GM12874 (cell line): ENCODE results near the gene DNAL1.

Experiments used
- TF ChIP-seq, protein P1 (sequence below): IDR thresholded peaks from 2 replicates; pipeline ENCODE4 v1.5.1; 2011; ENCODE audit warnings: low read depth, mild to moderate bottlenecking, control low read depth, low read length, moderate library complexity; ENCODE audit not compliant: insufficient read depth

The DNAL1 gene

DNA sequence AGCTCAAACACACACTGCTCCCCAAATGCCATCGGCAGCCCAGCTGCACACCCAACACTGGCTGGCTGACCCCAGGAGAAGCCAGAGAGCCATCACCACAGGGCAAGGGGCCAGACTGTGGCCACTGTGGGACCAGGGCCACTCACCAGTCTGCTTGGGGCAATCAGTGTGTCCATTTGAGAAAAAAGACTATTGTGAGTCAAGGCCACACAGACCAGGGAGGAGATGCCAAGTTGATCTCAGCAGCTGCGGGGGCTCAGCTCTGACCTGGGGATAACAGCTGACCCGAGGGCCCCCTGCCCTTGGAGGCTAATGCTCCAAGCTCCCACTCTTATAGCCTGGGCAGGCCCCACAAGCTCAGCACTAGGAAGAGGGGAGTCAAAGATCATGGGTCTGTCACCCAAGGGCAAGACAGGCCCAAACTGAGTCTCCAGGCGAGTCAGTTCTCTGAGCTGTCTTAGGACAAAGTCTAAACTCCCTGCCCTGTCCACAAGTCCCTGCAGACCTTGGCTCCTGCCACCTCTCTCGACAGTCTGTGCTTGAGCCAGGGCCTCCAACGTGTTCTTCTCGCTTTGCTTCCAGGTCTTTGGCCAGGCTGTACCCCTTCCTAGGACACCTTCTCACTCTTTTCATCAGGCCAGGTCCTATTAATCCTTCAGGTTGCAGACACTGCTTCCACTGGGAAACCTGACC is 99.5 kb downstream of the DNAL1 start:
- TF ChIP-seq, protein P1, sequence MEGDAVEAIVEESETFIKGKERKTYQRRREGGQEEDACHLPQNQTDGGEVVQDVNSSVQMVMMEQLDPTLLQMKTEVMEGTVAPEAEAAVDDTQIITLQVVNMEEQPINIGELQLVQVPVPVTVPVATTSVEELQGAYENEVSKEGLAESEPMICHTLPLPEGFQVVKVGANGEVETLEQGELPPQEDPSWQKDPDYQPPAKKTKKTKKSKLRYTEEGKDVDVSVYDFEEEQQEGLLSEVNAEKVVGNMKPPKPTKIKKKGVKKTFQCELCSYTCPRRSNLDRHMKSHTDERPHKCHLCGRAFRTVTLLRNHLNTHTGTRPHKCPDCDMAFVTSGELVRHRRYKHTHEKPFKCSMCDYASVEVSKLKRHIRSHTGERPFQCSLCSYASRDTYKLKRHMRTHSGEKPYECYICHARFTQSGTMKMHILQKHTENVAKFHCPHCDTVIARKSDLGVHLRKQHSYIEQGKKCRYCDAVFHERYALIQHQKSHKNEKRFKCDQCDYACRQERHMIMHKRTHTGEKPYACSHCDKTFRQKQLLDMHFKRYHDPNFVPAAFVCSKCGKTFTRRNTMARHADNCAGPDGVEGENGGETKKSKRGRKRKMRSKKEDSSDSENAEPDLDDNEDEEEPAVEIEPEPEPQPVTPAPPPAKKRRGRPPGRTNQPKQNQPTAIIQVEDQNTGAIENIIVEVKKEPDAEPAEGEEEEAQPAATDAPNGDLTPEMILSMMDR, result no peak

DNA sequence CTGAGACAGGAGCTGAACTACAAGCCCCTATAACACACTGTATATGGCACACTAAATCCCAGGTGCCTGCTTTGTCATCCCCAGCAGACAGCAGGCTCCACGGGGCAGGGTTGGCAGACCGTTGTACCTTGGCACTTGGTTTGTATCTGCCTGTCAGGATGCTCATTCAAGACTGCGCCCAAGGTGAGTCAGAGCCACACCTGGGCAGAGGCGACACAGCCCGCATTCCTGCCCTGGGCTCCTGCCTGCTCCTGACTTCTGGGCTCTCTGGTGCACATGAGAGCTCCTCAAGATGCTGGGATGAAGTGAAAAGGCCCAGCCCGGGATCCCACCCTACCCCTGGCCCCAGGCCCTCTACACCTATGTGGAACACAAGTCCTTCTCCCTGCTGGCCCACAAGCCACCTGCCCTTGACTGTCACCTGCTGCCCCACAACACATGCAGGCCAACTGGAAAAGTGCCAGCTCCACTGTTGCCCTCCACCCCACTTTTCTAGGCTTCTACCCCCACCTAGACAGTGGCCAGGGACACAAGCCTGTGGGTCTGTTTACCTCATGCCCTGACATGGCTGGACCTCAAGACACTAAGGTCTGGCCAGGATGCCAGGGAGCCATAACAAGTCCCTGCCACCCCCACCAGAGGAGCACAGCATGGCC is 100.2 kb downstream of the DNAL1 start:
- TF ChIP-seq, protein P1, result no peak

DNA sequence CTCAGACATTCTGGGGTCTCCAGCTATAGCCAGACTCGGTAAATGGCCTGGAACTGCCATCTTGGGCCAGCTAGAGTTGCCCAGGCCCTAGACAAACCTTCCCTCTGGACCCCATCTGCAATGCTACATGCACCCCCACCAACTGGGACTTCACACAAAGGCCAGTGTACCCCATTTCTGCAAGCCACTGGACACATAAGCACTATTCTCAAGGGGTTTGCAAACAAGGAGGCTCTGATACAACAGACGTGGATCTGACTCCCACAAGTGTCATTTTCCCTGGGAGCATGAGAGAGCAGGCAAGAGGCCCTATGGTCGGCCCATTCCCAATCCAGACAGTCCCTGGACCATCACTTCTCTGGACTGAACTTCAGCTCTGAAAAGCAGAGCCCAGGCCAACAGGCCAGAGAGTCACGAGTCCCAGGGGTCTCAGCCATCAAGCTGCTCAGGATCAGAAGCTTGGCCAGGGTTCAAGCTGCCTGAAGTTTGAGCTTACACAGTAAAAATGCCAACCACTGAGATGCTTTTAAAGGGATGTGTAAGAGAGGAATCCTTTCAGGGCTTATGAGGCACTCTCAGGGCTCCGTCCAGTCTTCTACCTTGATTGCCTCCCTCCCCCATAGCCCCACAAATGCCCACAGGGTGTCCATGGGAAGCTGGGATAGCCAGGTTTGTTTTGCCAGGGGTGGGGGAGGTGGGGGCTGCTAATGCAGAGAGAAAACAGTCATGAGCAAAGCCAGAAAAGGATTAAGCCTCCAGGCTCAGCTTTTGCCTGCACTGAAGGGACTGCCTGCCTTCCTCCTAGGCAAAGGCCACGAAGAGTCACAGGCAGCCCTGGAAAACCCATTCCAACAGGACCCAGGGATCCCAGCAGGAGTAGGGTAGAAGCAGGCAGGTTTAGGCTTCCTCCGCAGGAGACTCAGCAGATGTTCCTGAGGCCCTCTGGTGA is 101.1 kb downstream of the DNAL1 start:
- TF ChIP-seq, protein P1, result no peak

DNA sequence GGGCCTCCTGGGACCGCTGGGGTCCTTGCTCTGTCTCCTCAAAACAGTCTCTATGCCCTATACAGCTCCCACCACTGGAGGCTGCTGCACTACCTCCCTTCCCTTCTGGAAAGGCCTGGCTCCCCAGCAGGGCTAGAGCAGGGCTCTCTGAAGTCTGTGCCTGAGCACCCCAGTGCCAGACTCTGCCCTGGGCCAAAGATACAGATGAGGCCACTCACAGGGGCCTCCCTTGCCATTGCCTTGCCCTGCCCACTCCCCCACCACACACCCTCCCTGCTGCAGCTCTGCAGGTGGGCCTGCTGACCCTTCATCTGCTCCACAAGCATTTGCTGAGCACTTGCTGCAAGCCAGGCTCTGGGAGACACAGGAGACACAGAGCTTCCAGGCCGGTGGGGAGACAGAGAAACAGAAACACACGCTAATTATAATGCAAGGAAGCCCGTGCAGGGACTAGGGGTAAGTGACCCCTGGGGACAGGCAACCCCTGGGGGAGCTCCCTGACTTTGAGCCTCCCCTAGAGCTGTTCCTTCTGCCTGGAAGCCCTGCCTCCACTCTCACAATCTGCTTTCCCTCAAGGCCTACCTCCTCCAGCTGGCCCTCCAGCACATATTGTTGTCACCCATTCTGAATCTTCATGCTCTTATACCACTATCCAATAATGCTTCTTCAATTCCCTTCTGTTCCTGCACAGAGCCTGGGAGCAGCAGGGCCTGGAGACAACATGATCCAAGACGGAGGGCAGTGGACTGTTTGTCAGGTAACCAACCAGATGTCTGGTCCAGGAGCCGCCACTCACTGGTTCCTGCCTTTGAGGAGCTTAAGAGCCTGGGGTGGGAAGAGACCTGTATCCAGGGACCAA is 102.0 kb downstream of the DNAL1 start:
- TF ChIP-seq, protein P1, result no peak

DNA sequence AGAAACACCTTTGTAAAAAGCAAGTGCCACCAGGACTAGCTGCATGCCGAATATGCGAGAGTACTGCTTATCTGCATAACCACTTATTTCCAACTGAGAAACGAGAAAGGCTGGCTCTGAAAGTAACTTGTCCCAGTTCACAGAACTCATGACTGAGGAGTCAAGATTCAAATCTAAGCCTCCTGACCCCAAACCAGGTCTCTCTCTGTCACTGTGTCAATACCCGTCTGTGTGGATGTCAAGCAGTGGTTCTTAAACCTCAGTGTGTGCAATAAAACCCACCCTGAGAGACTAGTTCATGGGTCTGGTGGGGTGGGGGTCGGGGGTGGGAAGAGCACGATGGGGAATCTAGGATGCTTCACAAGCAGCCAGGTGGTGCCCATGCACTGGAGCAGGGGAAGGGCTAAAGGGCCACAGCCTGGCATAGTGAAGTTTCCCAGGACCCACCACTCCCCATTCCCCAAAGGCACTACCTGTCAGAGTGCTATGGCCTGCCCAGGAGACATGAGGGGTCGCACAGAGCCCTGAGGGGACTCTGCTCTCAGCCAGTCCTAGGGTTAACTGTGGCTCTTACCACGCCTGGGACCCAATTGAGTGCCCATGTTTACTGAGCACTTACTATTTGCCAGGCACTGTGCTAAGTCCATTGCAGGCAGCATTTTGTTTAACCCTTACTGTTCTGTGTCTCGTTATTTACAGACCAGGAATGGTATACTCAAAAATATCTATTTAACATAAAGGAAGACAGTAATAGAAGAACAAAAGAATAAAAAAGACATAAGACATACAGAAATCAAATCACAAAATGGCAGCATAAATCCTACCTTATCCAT is 102.8 kb downstream of the DNAL1 start:
- TF ChIP-seq, protein P1, result no peak

DNA sequence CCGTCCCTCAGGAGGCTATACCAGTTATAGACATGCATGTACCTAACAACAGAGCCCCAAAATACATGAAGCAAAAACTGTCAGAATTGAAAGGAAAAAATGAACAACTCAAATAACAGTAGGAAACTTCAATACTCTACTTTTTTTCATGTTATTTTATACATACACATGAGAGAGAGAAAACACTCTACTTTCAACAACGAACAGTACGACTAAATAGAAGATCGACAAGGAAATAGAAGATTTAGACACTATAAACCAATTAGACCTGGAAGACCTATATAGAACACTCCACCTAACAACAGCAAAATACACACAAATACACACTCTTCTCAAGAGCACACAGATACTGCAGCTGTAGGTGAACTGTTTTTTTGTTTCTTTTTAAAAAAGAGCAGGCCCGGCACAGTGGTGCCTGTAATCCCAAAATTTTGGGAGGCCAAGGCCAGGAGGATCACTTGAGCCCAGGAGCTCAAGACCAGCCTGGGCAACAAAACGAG is 104.1 kb downstream of the DNAL1 start:
- TF ChIP-seq, protein P1, result no peak
